Cardiac muscle cell (in vitro differentiated cells and primary cell): ENCODE data around the gene USP43. TPM values are rescaled to one million over a fixed set of nuclear protein-coding genes. Genes with fewer than 3 reads are reported as not detected.

ENCODE experiments used
- DNase-seq, 2 donors: peaks; one replicate each; pipeline versions ENCODE4 v3.0.0 to v3.0.0-alpha.2; 2010 to 2017; ENCODE audit warnings: low read depth in 1 of 2, low spot score in 1 of 2
- H3K27ac ChIP-seq: fragments of 200-600 bp; sonication (generic); 2 replicates; pipeline ENCODE4 v1.5.1; 2016
- H3K27me3 ChIP-seq: fragments of 200-600 bp; sonication (generic); 2 replicates; pipeline ENCODE4 v1.6.0; 2016; ENCODE audit warnings: control low read depth
- H3K36me3 ChIP-seq: fragments of 200-600 bp; sonication (generic); 2 replicates; pipeline ENCODE4 v1.5.1; 2016; ENCODE audit warnings: control low read depth
- H3K4me1 ChIP-seq: fragments of 200-600 bp; sonication (generic); 2 replicates; pipeline ENCODE4 v1.8.1; 2017; ENCODE audit warnings: low read depth, mild to moderate bottlenecking, mixed run types
- H3K4me3 ChIP-seq: fragments of 200-600 bp; sonication (generic); 2 replicates; pipeline ENCODE4 v1.5.1; 2016; ENCODE audit warnings: mild to moderate bottlenecking
- H3K9me3 ChIP-seq: fragments of 200-600 bp; sonication (generic); 2 replicates; pipeline ENCODE4 v1.5.1; 2017; ENCODE audit warnings: low read depth, mild to moderate bottlenecking, control low read depth
- polyA plus RNA-seq: library from polyadenylated mRNA; unstranded; fragments of >200 nt; fragmentation: Nextera tagmentation; extraction: Ambion mirVana; gene quantifications from 2 replicates; pipeline ENCODE4 v1.2.1, GENCODE V29; 2016
- total RNA-seq: library from RNA; depleted of rRNA; stranded (reverse); fragments of >200 nt; gene quantifications from 2 replicates; pipeline ENCODE4 v1.2.3, GENCODE V29; 2016
- TF ChIP-seq, protein P1 (sequence below): IDR thresholded peaks from 2 replicates; pipeline ENCODE4 v1.5.1; 2012; ENCODE audit warnings: low read depth, mild to moderate bottlenecking, low read length

USP43 gene
- total and polyA plus RNA-seq, 2 experiments from 2014 or later: 1.7 to 2.8 TPM

DNA sequence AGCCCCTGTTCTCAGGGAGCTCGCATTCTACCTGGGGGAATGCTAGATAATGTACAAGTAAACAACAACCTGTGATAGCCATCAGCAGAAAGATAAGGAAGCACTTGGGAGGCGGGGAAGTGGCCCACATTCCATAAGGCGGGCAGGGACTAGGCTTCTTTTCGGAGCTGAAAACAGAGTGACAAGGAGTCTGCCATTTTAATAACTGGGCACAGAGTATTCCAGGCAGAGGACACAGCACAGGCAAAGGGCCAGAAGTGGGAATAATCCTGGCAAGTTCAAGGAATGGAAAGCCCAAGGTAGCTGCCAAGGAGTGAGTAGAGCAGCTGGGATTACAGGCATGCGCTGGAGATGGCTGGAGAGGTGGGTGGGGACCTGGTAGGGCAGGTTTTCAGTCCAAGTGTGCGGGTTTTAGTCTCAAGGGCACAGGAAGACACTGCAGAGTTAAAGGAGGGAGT lies 24.3 kb downstream of the USP43 start:
- TF ChIP-seq, protein P1, sequence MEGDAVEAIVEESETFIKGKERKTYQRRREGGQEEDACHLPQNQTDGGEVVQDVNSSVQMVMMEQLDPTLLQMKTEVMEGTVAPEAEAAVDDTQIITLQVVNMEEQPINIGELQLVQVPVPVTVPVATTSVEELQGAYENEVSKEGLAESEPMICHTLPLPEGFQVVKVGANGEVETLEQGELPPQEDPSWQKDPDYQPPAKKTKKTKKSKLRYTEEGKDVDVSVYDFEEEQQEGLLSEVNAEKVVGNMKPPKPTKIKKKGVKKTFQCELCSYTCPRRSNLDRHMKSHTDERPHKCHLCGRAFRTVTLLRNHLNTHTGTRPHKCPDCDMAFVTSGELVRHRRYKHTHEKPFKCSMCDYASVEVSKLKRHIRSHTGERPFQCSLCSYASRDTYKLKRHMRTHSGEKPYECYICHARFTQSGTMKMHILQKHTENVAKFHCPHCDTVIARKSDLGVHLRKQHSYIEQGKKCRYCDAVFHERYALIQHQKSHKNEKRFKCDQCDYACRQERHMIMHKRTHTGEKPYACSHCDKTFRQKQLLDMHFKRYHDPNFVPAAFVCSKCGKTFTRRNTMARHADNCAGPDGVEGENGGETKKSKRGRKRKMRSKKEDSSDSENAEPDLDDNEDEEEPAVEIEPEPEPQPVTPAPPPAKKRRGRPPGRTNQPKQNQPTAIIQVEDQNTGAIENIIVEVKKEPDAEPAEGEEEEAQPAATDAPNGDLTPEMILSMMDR: no peak
- no peaks in the 10 kb centered on the region for H3K9me3 ChIP-seq
- no peaks in the 10 kb centered on the region for H3K4me1 ChIP-seq
- H3K36me3 ChIP-seq: no peaks in the 10 kb centered on the region
- no peak overlapping the region for H3K27ac ChIP-seq
- no peak for DNase-seq
- no peaks in the 10 kb centered on the region for H3K27me3 ChIP-seq
- no peak overlapping the region for H3K4me3 ChIP-seq

- Histone ChIP-seq H3K4me1 (no peaks in the 10 kb centered on the region), H3K36me3 (no peaks in the 10 kb centered on the region), H3K27ac (no peak overlapping the region), H3K9me3 (no peaks in the 10 kb centered on the region), H3K27me3 (no peaks in the 10 kb centered on the region), H3K4me3 (no peak overlapping the region)
- TF ChIP-seq, protein P1: no peak
- no peak for DNase-seq
Measured at GRCh38 chr17:9670596-9670995, 25.3 kb downstream of the USP43 start.

GRCh38 chr17:9671559-9671958 lies 26.2 kb downstream of the USP43 start:
- H3K27me3 ChIP-seq: no peaks in the 10 kb centered on the region
- no peaks in the 10 kb centered on the region for H3K4me1 ChIP-seq
- no peaks in the 10 kb centered on the region for H3K36me3 ChIP-seq
- no peak overlapping the region for H3K27ac ChIP-seq
- DNase-seq: no peak
- H3K4me3 ChIP-seq: no peak overlapping the region
- H3K9me3 ChIP-seq: no peaks in the 10 kb centered on the region
- TF ChIP-seq, protein P1: no peak

- DNase-seq: peak in 1 of 2 donors; percentile 15
- Histone ChIP-seq H3K27ac (no peak overlapping the region), H3K9me3 (no peaks in the 10 kb centered on the region), H3K4me1 (no peaks in the 10 kb centered on the region), H3K4me3 (no peak overlapping the region), H3K27me3 (no peaks in the 10 kb centered on the region), H3K36me3 (no peaks in the 10 kb centered on the region)
- TF ChIP-seq, protein P1: no peak
Measured at GRCh38 chr17:9672266-9672665, 26.9 kb downstream of the USP43 start.

DNA sequence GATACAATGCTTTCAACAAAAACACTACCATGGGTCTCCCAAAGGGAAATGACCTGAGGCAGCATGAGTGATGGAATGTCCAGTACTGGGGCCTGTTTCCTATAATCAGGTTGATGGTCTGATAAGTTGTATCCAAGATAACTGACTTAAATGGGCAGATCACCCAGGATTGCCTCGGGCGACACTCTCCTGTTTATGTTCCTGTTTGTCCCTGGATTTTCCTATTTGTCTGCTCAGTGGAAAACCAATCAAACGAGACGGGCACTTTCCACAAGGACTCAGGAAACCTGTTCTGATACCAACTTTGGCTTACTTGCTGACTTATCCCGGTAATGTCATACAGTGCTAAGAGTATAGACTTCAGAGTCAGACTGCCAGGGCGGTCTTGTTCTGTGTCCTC lies 27.4 kb downstream of the USP43 start:
- H3K4me3 ChIP-seq: no peak overlapping the region
- H3K9me3 ChIP-seq: no peaks in the 10 kb centered on the region
- H3K27me3 ChIP-seq: no peaks in the 10 kb centered on the region
- no peak for DNase-seq
- no peak overlapping the region for H3K27ac ChIP-seq
- TF ChIP-seq, protein P1: no peak
- no peaks in the 10 kb centered on the region for H3K36me3 ChIP-seq
- no peaks in the 10 kb centered on the region for H3K4me1 ChIP-seq

GRCh38 chr17:9676084-9676483 lies 30.8 kb downstream of the USP43 start:
- Histone ChIP-seq H3K27ac (no peak overlapping the region), H3K36me3 (no peaks in the 10 kb centered on the region), H3K4me3 (no peak overlapping the region), H3K9me3 (no peaks in the 10 kb centered on the region), H3K4me1 (no peaks in the 10 kb centered on the region), H3K27me3 (no peaks in the 10 kb centered on the region)
- DNase-seq: peak in 1 of 2 donors; percentile 7
- TF ChIP-seq, protein P1: peak; percentile 20
